NT2/D1 (cell line): ENCODE results near the gene DCAF11.

ENCODE experiments used
- DNase-seq: peaks from one replicate; pipeline ENCODE4 v3.0.0-alpha.2; 2011; ENCODE audit warnings: low read depth, low spot score
- H3K27me3 ChIP-seq: 2 replicates; pipeline ENCODE4 v1.6.0; 2011; ENCODE audit warnings: mild to moderate bottlenecking; ENCODE audit not compliant: insufficient read length, insufficient read depth
- H3K36me3 ChIP-seq: 2 replicates; pipeline ENCODE4 v1.6.1; 2011; ENCODE audit warnings: mild to moderate bottlenecking, low read length, mixed read lengths; ENCODE audit not compliant: insufficient read depth, insufficient read length
- H3K4me1 ChIP-seq: 2 replicates; pipeline ENCODE4 v1.5.1; 2011; ENCODE audit not compliant: insufficient read depth, insufficient read length
- H3K4me3 ChIP-seq: 2 replicates; pipeline ENCODE4 v1.5.1; 2011; ENCODE audit warnings: low read depth; ENCODE audit not compliant: insufficient read length
- H3K9ac ChIP-seq: 2 replicates; pipeline ENCODE4 v1.6.0; 2011; ENCODE audit warnings: low read depth; ENCODE audit not compliant: insufficient read length
- H3K9me3 ChIP-seq: 2 replicates; pipeline ENCODE4 v1.5.1; 2011; ENCODE audit warnings: mild to moderate bottlenecking, low read length; ENCODE audit not compliant: insufficient read depth
- SUZ12 ChIP-seq: IDR thresholded peaks from 2 replicates; pipeline ENCODE4 v1.6.1; 2011; ENCODE audit not compliant: insufficient read length, insufficient read depth; ENCODE audit errors: extremely low read depth
- YY1 ChIP-seq: IDR thresholded peaks from 2 replicates; pipeline ENCODE4 v1.6.1; 2011; ENCODE audit not compliant: insufficient read length, insufficient read depth
- ZNF274 ChIP-seq: IDR thresholded peaks from 2 replicates; pipeline ENCODE4 v1.6.1; 2011; ENCODE audit warnings: mild to moderate bottlenecking, low read depth, low read length

The DCAF11 gene

GRCh38 chr14:24074625-24075484 is 39.7 kb upstream of the DCAF11 start:
- Histone ChIP-seq H3K9me3 (no peaks in the 10 kb centered on the region), H3K27me3 (peaks cover 11% of the 10 kb centered on the region)
- TF ChIP-seq ZNF274 (no peak), YY1 (no peak), SUZ12 (no peak)

GRCh38 chr14:24075485-24076301 is 38.9 kb upstream of the DCAF11 start:
- H3K36me3 ChIP-seq = no peaks in the 10 kb centered on the region
- no peaks in the 10 kb centered on the region for H3K9me3 ChIP-seq
- H3K9ac ChIP-seq = no peak overlapping the region
- H3K4me3 ChIP-seq = no peak overlapping the region
- TF ChIP-seq YY1 (no peak), ZNF274 (no peak), SUZ12 (no peak)
- DNase-seq = no peak
- H3K4me1 ChIP-seq = peaks cover 12% of the 10 kb centered on the region
- H3K27me3 ChIP-seq = peaks cover 19% of the 10 kb centered on the region

More at GRCh38 chr14:24074625-24075484, 39.7 kb upstream of the DCAF11 start:
- Histone ChIP-seq H3K9ac (no peak overlapping the region), H3K4me3 (no peak overlapping the region), H3K36me3 (no peaks in the 10 kb centered on the region), H3K4me1 (peaks cover 8% of the 10 kb centered on the region)
- no peak for DNase-seq

GRCh38 chr14:24076302-24076601 is 38.3 kb upstream of the DCAF11 start:
- H3K4me1 ChIP-seq = peaks cover 12% of the 10 kb centered on the region
- no peaks in the 10 kb centered on the region for H3K36me3 ChIP-seq
- no peak overlapping the region for H3K4me3 ChIP-seq
- H3K9ac ChIP-seq = no peak overlapping the region
- no peaks in the 10 kb centered on the region for H3K9me3 ChIP-seq
- peaks cover 24% of the 10 kb centered on the region for H3K27me3 ChIP-seq
- DNase-seq = no peak
- no peak for TF ChIP-seq SUZ12
- no peak for TF ChIP-seq ZNF274
- no peak for TF ChIP-seq YY1

DNA sequence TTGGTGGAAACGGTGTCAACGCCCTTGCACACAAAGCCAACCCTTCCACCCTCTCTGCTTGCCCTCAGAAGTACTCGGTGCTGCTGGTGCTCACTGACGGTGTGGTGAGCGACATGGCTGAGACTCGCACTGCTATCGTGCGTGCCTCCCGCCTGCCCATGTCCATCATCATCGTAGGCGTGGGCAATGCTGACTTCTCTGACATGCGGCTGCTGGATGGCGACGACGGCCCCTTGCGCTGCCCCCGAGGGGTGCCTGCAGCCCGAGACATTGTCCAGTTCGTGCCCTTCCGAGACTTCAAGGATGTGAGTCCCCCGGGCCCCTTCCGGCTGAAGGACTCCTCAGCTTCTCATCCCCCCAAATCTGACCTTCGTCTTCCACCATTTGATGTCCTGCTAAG is 37.5 kb upstream of the DCAF11 start:
- H3K27me3 ChIP-seq = peaks cover 33% of the 10 kb centered on the region
- H3K9me3 ChIP-seq = no peaks in the 10 kb centered on the region
- H3K9ac ChIP-seq = no peak overlapping the region
- no peak overlapping the region for H3K4me3 ChIP-seq
- H3K36me3 ChIP-seq = no peaks in the 10 kb centered on the region
- H3K4me1 ChIP-seq = peaks cover 9% of the 10 kb centered on the region
- TF ChIP-seq YY1 (no peak), ZNF274 (no peak), SUZ12 (no peak)
- no peak for DNase-seq

DNA sequence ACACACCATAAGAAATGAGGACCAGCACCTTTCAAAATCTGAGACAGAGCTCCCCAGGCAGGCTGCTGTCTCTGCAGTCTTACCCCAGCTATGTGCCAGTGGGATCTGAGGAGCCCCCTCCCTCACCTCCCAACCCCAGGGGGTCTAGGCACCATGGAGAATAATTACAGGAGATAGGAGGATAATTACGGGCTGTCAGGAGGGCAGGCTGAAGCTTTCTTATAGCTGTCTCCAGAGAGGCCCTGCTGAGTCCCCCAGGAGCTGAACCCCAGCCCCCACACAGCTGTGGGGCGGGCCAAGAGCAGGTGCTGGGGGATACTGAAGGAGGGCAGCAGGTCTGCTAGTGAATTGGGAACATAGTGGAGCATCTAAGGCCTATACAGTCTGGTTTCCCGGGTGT is 36.4 kb upstream of the DCAF11 start:
- no peaks in the 10 kb centered on the region for H3K9me3 ChIP-seq
- no peak for DNase-seq
- H3K9ac ChIP-seq = no peak overlapping the region
- peaks cover 4% of the 10 kb centered on the region for H3K4me1 ChIP-seq
- TF ChIP-seq YY1 = no peak
- no peak for TF ChIP-seq ZNF274
- TF ChIP-seq SUZ12 = no peak
- no peaks in the 10 kb centered on the region for H3K36me3 ChIP-seq
- peaks cover 43% of the 10 kb centered on the region for H3K27me3 ChIP-seq
- H3K4me3 ChIP-seq = no peak overlapping the region

DNA sequence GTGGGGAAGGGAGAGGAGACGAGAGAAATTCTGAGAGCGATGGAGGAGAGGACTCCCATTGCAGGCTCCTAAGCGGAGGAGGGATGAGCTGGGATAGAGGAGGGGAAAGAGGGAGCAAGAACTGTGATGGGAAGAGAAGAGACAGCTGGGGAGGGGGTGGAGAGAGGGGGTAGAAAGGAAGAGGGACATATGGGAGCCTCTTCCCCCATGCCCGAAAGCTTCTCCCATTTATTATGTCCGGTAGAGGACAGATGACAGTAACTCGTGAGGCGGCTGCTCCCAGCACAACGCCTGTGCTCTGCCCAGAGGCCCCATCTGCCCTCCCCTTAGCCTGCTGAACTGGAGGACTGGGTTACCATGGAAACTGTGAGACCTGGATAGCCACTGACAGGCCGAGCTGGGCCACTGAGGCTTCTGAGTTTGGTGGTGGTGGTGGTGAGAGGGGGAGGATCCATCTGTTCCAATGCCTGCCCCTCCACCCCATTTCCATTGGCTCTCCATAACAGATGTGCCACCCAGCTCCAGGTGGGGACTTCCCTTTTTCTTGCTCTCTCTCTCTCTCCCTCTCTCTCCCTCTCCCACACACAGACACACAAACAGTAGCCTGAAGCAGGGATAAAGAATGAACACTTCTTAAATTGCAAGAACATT is 35.0 kb upstream of the DCAF11 start:
- H3K27me3 ChIP-seq = peaks cover 55% of the 10 kb centered on the region
- no peak overlapping the region for H3K4me3 ChIP-seq
- TF ChIP-seq SUZ12 (no peak), ZNF274 (no peak), YY1 (no peak)
- peaks cover 4% of the 10 kb centered on the region for H3K4me1 ChIP-seq
- no peak overlapping the region for H3K9ac ChIP-seq
- DNase-seq = no peak
- no peaks in the 10 kb centered on the region for H3K36me3 ChIP-seq
- H3K9me3 ChIP-seq = no peaks in the 10 kb centered on the region

DNA sequence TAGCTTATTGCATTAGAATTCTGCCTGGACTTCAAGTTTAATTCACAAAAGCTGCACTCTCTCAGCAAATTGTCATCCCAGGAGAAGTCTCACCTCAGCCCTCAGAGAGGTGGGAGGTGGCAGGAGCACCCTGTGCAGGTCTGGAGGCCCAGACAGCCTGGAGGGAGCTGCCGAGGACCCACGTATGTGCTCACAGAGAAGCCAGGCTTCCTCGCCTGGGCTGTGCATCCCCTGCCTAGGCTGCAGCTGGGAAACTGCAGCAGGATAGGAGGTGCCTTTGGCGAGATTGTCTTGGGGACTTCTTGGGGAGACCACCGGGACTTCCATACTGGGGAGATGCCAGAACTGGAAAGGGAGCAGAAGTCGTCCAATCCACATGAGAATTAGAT is 34.4 kb upstream of the DCAF11 start:
- no peaks in the 10 kb centered on the region for H3K9me3 ChIP-seq
- no peak overlapping the region for H3K9ac ChIP-seq
- TF ChIP-seq ZNF274 (no peak), SUZ12 (no peak), YY1 (no peak)
- peaks cover 55% of the 10 kb centered on the region for H3K27me3 ChIP-seq
- H3K4me3 ChIP-seq = no peak overlapping the region
- DNase-seq = no peak
- H3K4me1 ChIP-seq = peaks cover 4% of the 10 kb centered on the region
- no peaks in the 10 kb centered on the region for H3K36me3 ChIP-seq
